ENCODE measurements around the gene SCAMP1.

Gene SCAMP1

GRCh38 chr5:78359831-78360673 lies at the start of gene SCAMP1:
Gene SCAMP1 (plus strand): TSS chr5:78360617. CDS start chr5:78360672, 55 bp downstream.
- peak within 1 kb of the TSS; percentile 96 for H3K4me3 ChIP-seq (ENCODE audit: low read length)
- DNase-seq (ENCODE audit: low read depth) = peak; percentile 70
- no peak for TF ChIP-seq CTCF (conservative IDR thresholded peaks at IDR 0.05; ENCODE audit: low read depth, low read length)

- H3K4me3 ChIP-seq (ENCODE audit: low read length) = no peak overlapping the region
- no peak for DNase-seq (ENCODE audit: low read depth)
- no peak for TF ChIP-seq CTCF (conservative IDR thresholded peaks at IDR 0.05; ENCODE audit: low read depth, low read length)
Observed at GRCh38 chr5:78317515-78317914, 42.9 kb upstream of the SCAMP1 start.

GRCh38 chr5:78318337-78318736 lies 42.1 kb upstream of the SCAMP1 start:
- no peak for TF ChIP-seq CTCF (conservative IDR thresholded peaks at IDR 0.05; ENCODE audit: low read depth, low read length)
- no peak overlapping the region for H3K4me3 ChIP-seq (ENCODE audit: low read length)
- no peak for DNase-seq (ENCODE audit: low read depth)

- no peak for DNase-seq (ENCODE audit: low read depth)
- H3K4me3 ChIP-seq (ENCODE audit: low read length) = no peak overlapping the region
- peak; percentile 68 for TF ChIP-seq CTCF (conservative IDR thresholded peaks at IDR 0.05; ENCODE audit: low read depth, low read length)
Observed at GRCh38 chr5:78320401-78320800, 40.0 kb upstream of the SCAMP1 start.

- H3K4me3 ChIP-seq (ENCODE audit: low read length) = no peak overlapping the region
- no peak for DNase-seq (ENCODE audit: low read depth)
- TF ChIP-seq CTCF (conservative IDR thresholded peaks at IDR 0.05; ENCODE audit: low read depth, low read length) = no peak
Observed at GRCh38 chr5:78323241-78323640, 37.2 kb upstream of the SCAMP1 start.

- DNase-seq (ENCODE audit: low read depth) = no peak
- H3K4me3 ChIP-seq (ENCODE audit: low read length) = no peak overlapping the region
- no peak for TF ChIP-seq CTCF (conservative IDR thresholded peaks at IDR 0.05; ENCODE audit: low read depth, low read length)
Observed at GRCh38 chr5:78326930-78327329, 33.5 kb upstream of the SCAMP1 start.

All from retinal pigment epithelial cell (primary cell).